ENCODE measurements around the gene TWSG1.

TWSG1 gene

DNA sequence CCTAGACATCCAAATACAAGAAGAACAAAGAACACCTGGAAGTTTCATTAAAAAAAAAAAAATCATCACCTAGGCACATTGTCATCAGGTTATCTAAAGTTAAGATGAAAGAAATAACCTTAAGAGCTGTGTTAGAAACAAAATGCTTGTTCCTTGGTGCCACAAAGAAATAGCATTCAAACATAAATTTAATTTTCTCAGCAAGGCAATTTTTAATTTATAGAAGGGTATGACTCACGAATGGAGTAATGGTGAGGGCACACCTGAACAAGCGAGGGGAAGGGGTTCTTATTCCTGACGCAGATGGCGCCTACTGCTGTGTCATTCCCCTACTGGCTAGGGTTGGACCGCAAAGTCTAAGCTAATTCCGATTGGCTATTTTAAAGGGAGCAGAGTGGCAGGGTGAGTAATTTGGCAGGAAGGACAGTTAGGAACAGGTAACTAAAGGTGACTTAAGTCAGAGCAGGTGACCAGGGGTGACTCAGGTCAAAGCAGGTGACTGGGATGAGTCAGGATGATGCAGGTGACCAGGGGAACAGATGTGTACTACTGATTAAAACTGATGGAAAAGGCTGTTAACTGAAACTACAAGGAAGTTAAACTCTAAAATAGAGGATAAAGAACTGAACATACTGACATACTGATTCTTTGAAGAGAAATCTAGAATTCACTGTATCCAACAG, 30.0 kb upstream of the TWSG1 start:
- no peak for DNase-seq (ENCODE audit: low read depth in 1 of 2, low spot score in 1 of 2)
- H3K27me3 ChIP-seq (ENCODE audit: insufficient read depth, poor library complexity, severe bottlenecking): no peaks in the 10 kb centered on the region
- H3K27ac ChIP-seq (replicated peaks): no peak overlapping the region
- no peak overlapping the region for H3K4me3 ChIP-seq (replicated peaks; ENCODE audit: insufficient read depth, low read length)
- TF ChIP-seq, protein P1, sequence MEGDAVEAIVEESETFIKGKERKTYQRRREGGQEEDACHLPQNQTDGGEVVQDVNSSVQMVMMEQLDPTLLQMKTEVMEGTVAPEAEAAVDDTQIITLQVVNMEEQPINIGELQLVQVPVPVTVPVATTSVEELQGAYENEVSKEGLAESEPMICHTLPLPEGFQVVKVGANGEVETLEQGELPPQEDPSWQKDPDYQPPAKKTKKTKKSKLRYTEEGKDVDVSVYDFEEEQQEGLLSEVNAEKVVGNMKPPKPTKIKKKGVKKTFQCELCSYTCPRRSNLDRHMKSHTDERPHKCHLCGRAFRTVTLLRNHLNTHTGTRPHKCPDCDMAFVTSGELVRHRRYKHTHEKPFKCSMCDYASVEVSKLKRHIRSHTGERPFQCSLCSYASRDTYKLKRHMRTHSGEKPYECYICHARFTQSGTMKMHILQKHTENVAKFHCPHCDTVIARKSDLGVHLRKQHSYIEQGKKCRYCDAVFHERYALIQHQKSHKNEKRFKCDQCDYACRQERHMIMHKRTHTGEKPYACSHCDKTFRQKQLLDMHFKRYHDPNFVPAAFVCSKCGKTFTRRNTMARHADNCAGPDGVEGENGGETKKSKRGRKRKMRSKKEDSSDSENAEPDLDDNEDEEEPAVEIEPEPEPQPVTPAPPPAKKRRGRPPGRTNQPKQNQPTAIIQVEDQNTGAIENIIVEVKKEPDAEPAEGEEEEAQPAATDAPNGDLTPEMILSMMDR (IDR thresholded peaks at IDR 0.05; ENCODE audit: insufficient read depth, low read length): no peak
- TF ChIP-seq GABPA (IDR thresholded peaks at IDR 0.05; ENCODE audit: low read depth): no peak
- TF ChIP-seq, protein P2, sequence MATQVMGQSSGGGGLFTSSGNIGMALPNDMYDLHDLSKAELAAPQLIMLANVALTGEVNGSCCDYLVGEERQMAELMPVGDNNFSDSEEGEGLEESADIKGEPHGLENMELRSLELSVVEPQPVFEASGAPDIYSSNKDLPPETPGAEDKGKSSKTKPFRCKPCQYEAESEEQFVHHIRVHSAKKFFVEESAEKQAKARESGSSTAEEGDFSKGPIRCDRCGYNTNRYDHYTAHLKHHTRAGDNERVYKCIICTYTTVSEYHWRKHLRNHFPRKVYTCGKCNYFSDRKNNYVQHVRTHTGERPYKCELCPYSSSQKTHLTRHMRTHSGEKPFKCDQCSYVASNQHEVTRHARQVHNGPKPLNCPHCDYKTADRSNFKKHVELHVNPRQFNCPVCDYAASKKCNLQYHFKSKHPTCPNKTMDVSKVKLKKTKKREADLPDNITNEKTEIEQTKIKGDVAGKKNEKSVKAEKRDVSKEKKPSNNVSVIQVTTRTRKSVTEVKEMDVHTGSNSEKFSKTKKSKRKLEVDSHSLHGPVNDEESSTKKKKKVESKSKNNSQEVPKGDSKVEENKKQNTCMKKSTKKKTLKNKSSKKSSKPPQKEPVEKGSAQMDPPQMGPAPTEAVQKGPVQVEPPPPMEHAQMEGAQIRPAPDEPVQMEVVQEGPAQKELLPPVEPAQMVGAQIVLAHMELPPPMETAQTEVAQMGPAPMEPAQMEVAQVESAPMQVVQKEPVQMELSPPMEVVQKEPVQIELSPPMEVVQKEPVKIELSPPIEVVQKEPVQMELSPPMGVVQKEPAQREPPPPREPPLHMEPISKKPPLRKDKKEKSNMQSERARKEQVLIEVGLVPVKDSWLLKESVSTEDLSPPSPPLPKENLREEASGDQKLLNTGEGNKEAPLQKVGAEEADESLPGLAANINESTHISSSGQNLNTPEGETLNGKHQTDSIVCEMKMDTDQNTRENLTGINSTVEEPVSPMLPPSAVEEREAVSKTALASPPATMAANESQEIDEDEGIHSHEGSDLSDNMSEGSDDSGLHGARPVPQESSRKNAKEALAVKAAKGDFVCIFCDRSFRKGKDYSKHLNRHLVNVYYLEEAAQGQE (IDR thresholded peaks at IDR 0.05; ENCODE audit: insufficient replicate concordance, low read depth): no peak
- TF ChIP-seq POLR2AphosphoS5 (IDR thresholded peaks at IDR 0.05; ENCODE audit: low read depth): no peak
- no peak for TF ChIP-seq SPI1 (IDR thresholded peaks at IDR 0.05; ENCODE audit: borderline replicate concordance, low read depth)

GRCh38 chr18:9319333-9319732, 15.2 kb upstream of the TWSG1 start:
- Histone ChIP-seq H3K27ac (replicated peaks) (no peak overlapping the region), H3K27me3 (ENCODE audit: insufficient read depth, poor library complexity, severe bottlenecking) (no peaks in the 10 kb centered on the region), H3K4me3 (replicated peaks; ENCODE audit: insufficient read depth, low read length) (no peak overlapping the region)
- no peak for DNase-seq (ENCODE audit: low read depth in 1 of 2, low spot score in 1 of 2)
- TF ChIP-seq, protein P1 (IDR thresholded peaks at IDR 0.05; ENCODE audit: insufficient read depth, low read length): no peak
- TF ChIP-seq POLR2AphosphoS5 (IDR thresholded peaks at IDR 0.05; ENCODE audit: low read depth): no peak
- TF ChIP-seq GABPA (IDR thresholded peaks at IDR 0.05; ENCODE audit: low read depth): no peak
- no peak for TF ChIP-seq SPI1 (IDR thresholded peaks at IDR 0.05; ENCODE audit: borderline replicate concordance, low read depth)
- TF ChIP-seq, protein P2 (IDR thresholded peaks at IDR 0.05; ENCODE audit: insufficient replicate concordance, low read depth): no peak

- no peak for TF ChIP-seq SPI1 (IDR thresholded peaks at IDR 0.05; ENCODE audit: borderline replicate concordance, low read depth)
- TF ChIP-seq, protein P1 (IDR thresholded peaks at IDR 0.05; ENCODE audit: insufficient read depth, low read length): no peak
- TF ChIP-seq POLR2AphosphoS5 (IDR thresholded peaks at IDR 0.05; ENCODE audit: low read depth): no peak
- TF ChIP-seq GABPA (IDR thresholded peaks at IDR 0.05; ENCODE audit: low read depth): no peak
- TF ChIP-seq, protein P2 (IDR thresholded peaks at IDR 0.05; ENCODE audit: insufficient replicate concordance, low read depth): no peak
- H3K27ac ChIP-seq (replicated peaks): no peak overlapping the region
- no peak for DNase-seq (ENCODE audit: low read depth in 1 of 2, low spot score in 1 of 2)
These were observed 13.5 kb upstream of the TWSG1 start for GRCh38 chr18:9321017-9321452.

More at GRCh38 chr18:9321017-9321452, 13.5 kb upstream of the TWSG1 start:
- Histone ChIP-seq H3K27me3 (ENCODE audit: insufficient read depth, poor library complexity, severe bottlenecking) (no peaks in the 10 kb centered on the region), H3K4me3 (replicated peaks; ENCODE audit: insufficient read depth, low read length) (no peak overlapping the region)
